Neural cell (in vitro differentiated cells): ENCODE results near the gene ZBTB24. TPM values are rescaled to one million over a fixed set of nuclear protein-coding genes. Genes with fewer than 3 reads are reported as not detected.
A peak's percentile ranks its signal among the peaks of the same experiment; 100 is the strongest.

Experiments used
- H2AFZ ChIP-seq: fragments of 200-600, 300-800 bp; sonication (generic), shearing (Covaris generic); 2 replicates; pipeline ENCODE4 v1.6.0; 2014; ENCODE audit warnings: low read depth, mild to moderate bottlenecking, antibody characterized with exemption, low read length, moderate library complexity
- H3F3A ChIP-seq: fragments of 200-600 bp; shearing (Covaris generic); 2 replicates; pipeline ENCODE4 v1.6.1; 2016; ENCODE audit warnings: mild to moderate bottlenecking, moderate library complexity, mixed read lengths, antibody characterized with exemption, low read length; ENCODE audit not compliant: insufficient read depth, poor library complexity, severe bottlenecking
- H3K27ac ChIP-seq: fragments of 200-600, 300-800 bp; sonication (generic), shearing (Covaris generic); 2 replicates; pipeline ENCODE4 v1.5.1; 2014; ENCODE audit warnings: mild to moderate bottlenecking, low read length, moderate library complexity
- H3K27me3 ChIP-seq: fragments of 300-800, 200-600 bp; sonication (generic), shearing (Covaris generic); 2 replicates; pipeline ENCODE4 v1.6.0; 2014; ENCODE audit warnings: mild to moderate bottlenecking, low read depth, low read length, moderate library complexity; ENCODE audit not compliant: insufficient read depth
- H3K36me3 ChIP-seq: fragments of 300-800, 200-600 bp; sonication (generic), shearing (Covaris generic); 2 replicates; pipeline ENCODE4 v1.5.1; 2014; ENCODE audit warnings: mild to moderate bottlenecking, antibody characterized with exemption, low read length, moderate library complexity; ENCODE audit not compliant: insufficient read depth
- H3K4me2 ChIP-seq: fragments of 300-800, 200-600 bp; sonication (generic), shearing (Covaris generic); 2 replicates; pipeline ENCODE4 v1.6.0; 2014; ENCODE audit warnings: mild to moderate bottlenecking, low read length
- H3K4me3 ChIP-seq: fragments of 300-800, 200-600 bp; sonication (generic), shearing (Covaris generic); 2 replicates; pipeline ENCODE4 v1.5.1; 2014; ENCODE audit warnings: mild to moderate bottlenecking, low read length, moderate library complexity
- H3K79me2 ChIP-seq: fragments of 200-600 bp; shearing (Covaris generic); replicated peaks from 2 replicates; pipeline ENCODE4 v1.6.0; 2014; ENCODE audit warnings: mild to moderate bottlenecking, low read length, moderate library complexity; ENCODE audit not compliant: insufficient read depth
- H3K9ac ChIP-seq: fragments of 300-800, 200-600 bp; sonication (generic), shearing (Covaris generic); 2 replicates; pipeline ENCODE4 v1.6.1; 2016; ENCODE audit warnings: mild to moderate bottlenecking, low read length, mixed read lengths
- H3K9me2 ChIP-seq: fragments of 200-600 bp; shearing (Covaris generic); 2 replicates; pipeline ENCODE4 v1.6.1; 2016; ENCODE audit warnings: mild to moderate bottlenecking, low read length, mixed read lengths; ENCODE audit not compliant: insufficient read depth
- H3K9me3 ChIP-seq: fragments of 200-600, 300-800 bp; sonication (generic), shearing (Covaris generic); 2 replicates; pipeline ENCODE4 v1.6.1; 2016; ENCODE audit warnings: mild to moderate bottlenecking, mixed run types, low read length, moderate library complexity, mixed read lengths
- H4K20me1 ChIP-seq: fragments of 200-600 bp; shearing (Covaris generic); 2 replicates; pipeline ENCODE4 v1.6.1; 2016; ENCODE audit warnings: mild to moderate bottlenecking, mixed run types; ENCODE audit not compliant: insufficient read depth
- CTCF ChIP-seq: fragments of 450-650 bp; IDR thresholded peaks from 2 replicates; pipeline ENCODE4 v1.5.1; 2014; ENCODE audit warnings: antibody characterized with exemption, mild to moderate bottlenecking, moderate library complexity; ENCODE audit not compliant: poor library complexity, severe bottlenecking
- EP300 ChIP-seq: fragments of 450-650 bp; conservative IDR thresholded peaks from 2 replicates; pipeline ENCODE4 v1.6.1; 2014; ENCODE audit warnings: antibody characterized with exemption, mild to moderate bottlenecking, moderate library complexity; ENCODE audit not compliant: poor library complexity, severe bottlenecking
- EZH2 ChIP-seq: fragments of 200-600, 300-800 bp; shearing (Covaris generic), sonication (generic); IDR thresholded peaks from 2 replicates; pipeline ENCODE4 v1.6.1; 2014; ENCODE audit warnings: antibody characterized with exemption, low read length, borderline replicate concordance, mild to moderate bottlenecking; ENCODE audit not compliant: insufficient read depth, poor library complexity, severe bottlenecking
- MXI1 ChIP-seq: fragments of 450-650 bp; conservative IDR thresholded peaks from 2 replicates; pipeline ENCODE4 v1.6.1; 2014; ENCODE audit warnings: antibody characterized with exemption, mild to moderate bottlenecking; ENCODE audit not compliant: poor library complexity, severe bottlenecking
- POLR2AphosphoS5 ChIP-seq: IDR thresholded peaks from 2 replicates; pipeline ENCODE4 v1.6.1; 2012
- RAD21 ChIP-seq: fragments of 450-650 bp; conservative IDR thresholded peaks from 2 replicates; pipeline ENCODE4 v1.6.1; 2014; ENCODE audit warnings: antibody characterized with exemption, mild to moderate bottlenecking, moderate library complexity
- REST ChIP-seq: IDR thresholded peaks from 2 replicates; pipeline ENCODE4 v1.6.1; 2012; ENCODE audit warnings: borderline replicate concordance
- SMC3 ChIP-seq: fragments of 450-650 bp; conservative IDR thresholded peaks from 2 replicates; pipeline ENCODE4 v1.6.1; 2014; ENCODE audit warnings: antibody characterized with exemption, mild to moderate bottlenecking, moderate library complexity; ENCODE audit not compliant: poor library complexity
- TAF1 ChIP-seq: IDR thresholded peaks from 2 replicates; pipeline ENCODE4 v1.6.1; 2012; ENCODE audit warnings: low read depth
- polyA plus RNA-seq: library from polyadenylated mRNA; depleted of rRNA; stranded (reverse); fragments of >200 nt; gene quantifications from 2 replicates; pipeline ENCODE4 v1.2.3, GENCODE V29; 2014

Gene ZBTB24
- polyA plus RNA-seq, 1 donor from 2014 or later, result 6.0 TPM

- Histone ChIP-seq H3K4me3 (no peak overlapping the region), H3K79me2 (no peaks in the 10 kb centered on the region), H3K9me3 (no peaks in the 10 kb centered on the region), H3K27me3 (no peaks in the 10 kb centered on the region), H3K4me2 (no peak overlapping the region), H4K20me1 (no peaks in the 10 kb centered on the region), H3K9ac (no peak overlapping the region), H2AFZ (no peak overlapping the region), H3K27ac (no peak overlapping the region), H3K36me3 (no peaks in the 10 kb centered on the region), H3K9me2 (no peaks in the 10 kb centered on the region), H3F3A (no peaks in the 10 kb centered on the region)
- TF ChIP-seq POLR2AphosphoS5 (no peak), CTCF (no peak), TAF1 (no peak), EP300 (no peak), SMC3 (no peak)
These were observed 45.0 kb upstream of the ZBTB24 start for GRCh38 chr6:109527989-109528388.

GRCh38 chr6:109526905-109527628 lies 44.0 kb upstream of the ZBTB24 start:
- Histone ChIP-seq H3K27me3 (no peaks in the 10 kb centered on the region), H2AFZ (no peak overlapping the region)
- TF ChIP-seq RAD21 (peak; percentile 80), REST (no peak), TAF1 (no peak), MXI1 (no peak), CTCF (peak; percentile 81), EZH2 (no peak), EP300 (no peak), POLR2AphosphoS5 (no peak), SMC3 (peak; percentile 82)

More at GRCh38 chr6:109526905-109527628, 44.0 kb upstream of the ZBTB24 start:
- Histone ChIP-seq H3K9me3 (no peaks in the 10 kb centered on the region), H3K9me2 (no peaks in the 10 kb centered on the region), H3K9ac (no peak overlapping the region), H3K27ac (no peak overlapping the region), H3K36me3 (no peaks in the 10 kb centered on the region), H3K4me2 (no peak overlapping the region), H3K4me3 (no peak overlapping the region), H3F3A (no peaks in the 10 kb centered on the region), H4K20me1 (no peaks in the 10 kb centered on the region), H3K79me2 (no peaks in the 10 kb centered on the region)
